GM03348 (cell line): Measurements from ENCODE around the gene PLEKHM2.

Experiments used
- DNase-seq: peaks from one replicate; pipeline ENCODE4 v3.0.0; 2012; ENCODE audit warnings: low spot score

PLEKHM2 gene

DNA sequence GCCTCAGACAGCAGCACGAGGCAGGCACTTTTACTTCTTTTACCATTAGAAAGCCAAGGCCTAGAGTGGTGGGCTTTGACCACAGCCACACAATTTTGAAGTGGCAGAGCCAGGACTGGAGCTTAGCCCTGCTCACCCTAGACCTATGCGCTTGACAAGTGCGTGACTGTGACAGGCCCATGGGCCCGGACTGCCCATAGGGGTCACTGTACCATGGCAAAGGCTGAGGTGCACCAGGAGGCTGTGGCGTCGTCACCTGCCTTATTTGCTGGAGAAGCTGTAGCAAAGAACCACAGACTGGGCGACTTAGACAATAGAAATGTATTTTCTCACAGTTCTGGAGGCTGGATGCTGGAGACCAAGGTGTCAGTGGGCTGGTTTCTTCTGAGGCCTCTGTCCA lies 55.6 kb downstream of the PLEKHM2 start:
- no peak for DNase-seq

DNA sequence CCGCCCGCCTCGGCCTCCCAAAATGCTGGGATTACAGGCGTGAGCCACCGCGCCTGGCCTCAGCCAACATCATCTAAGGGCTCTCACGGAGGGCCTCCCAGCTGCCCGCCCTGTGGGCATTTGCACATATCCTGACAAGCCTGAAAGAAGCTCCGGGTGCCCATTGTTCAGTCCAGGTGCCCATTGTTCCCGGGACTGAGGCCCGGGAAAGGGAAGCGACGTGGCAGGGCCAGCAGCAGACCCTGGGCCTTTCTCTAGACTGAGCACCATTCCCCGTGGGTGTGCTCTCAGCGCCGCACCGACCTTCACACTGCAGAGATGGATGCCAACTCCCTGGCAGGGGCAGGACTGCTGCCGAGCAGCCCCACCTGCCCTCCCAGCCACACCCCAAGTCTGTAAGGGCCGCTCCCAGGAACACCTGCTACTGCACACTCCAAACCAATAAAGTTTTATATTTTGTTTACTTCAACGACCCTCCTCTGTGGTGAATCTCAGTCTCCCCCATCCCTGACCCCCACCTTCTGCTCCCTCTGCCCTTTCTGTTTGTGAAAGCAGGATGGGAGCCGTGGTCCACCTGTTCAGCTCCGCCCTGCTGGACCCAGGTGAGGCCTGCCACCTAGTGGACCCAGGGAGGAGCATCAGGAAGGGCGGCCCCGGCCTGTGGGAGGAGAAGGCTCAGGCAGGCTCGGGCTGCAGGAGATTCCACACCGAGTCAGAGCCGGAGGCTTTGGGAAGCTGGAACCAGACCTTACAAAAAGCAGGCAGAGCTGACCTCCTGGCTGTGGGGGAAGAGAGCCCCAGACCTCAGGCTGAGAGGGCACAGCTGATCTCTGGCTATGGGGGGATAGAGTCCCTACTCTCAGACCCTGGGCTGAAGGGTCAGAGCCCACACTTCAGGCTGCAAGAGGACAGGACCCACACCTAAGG lies 57.1 kb downstream of the PLEKHM2 start:
- peak; percentile 81 for DNase-seq

DNA sequence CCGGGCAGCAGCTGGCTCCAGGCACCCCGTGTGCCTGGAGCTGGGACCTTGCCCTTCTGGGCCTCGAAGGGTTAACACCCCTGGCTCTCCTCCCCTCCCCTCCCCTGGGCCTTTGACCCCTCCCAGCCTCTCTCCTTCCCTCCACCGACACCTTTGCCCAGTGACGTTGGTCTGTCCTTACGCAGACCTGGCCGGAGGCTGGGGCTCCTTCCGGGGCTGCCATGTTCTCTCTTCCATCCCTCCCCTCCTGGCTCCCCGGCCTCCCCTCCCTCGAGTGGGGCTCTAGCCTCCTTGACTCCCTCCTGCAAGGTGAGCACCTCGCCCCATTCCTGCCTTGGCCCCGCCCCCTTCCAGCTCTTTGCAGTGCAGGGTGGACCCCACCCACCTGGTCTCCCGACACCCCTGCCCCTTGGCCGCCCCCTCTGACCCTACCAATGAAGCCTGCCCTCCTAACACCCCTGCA lies 58.2 kb downstream of the PLEKHM2 start, which contains the start of gene TMEM82:
Gene TMEM82 (plus strand): TSS at position 161 of the 463 bp plus-strand sequence. CDS start 61 bp downstream, at position 222.
- no peak for DNase-seq

DNA sequence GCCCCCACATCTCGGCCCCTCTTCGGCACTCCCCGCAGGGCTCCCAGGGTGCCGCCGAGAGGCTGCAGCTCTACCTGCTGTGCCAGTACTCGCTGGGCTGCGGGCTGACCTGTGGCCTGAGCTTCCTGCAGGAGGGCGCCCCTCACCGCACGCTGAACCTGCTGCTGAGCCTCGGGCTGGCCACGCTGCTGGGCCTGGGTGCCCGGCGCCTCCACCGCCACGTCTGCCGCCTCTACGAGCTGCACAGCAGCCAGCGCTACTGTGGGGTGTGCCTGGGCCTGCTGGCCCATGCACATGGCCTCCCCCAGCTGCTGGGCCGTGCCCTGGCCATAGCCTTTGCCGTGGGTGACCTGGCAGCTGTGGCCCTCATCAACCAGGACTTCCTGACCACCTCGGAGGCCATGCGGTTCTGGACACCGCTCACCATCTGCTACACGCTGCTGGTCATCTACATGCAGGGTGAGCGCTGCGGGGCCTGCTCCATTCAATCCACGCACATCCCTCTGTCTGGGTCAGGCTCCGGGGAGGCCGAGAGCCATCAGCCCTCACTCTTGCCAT lies 60.1 kb downstream of the PLEKHM2 start:
- no peak for DNase-seq

DNA sequence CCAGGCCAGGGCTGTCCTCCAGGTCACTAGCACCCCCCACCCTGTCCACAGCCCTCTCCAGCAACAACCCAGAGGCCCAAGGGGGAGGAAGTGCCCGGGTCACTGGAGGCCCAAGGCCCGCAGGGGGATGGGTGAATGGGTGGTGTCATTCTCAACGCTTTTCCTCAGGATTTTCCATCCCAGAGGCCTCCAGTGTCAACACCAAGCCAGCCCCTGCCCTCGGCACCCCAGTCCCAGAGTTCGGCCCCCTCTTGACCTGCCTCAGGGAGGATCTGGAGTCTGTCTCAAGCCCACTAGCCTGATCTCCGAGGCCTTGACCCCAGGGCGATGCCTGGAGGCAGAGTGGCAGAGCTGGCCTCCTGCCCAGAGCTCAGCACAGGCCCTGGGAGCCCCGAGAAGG lies 63.3 kb downstream of the PLEKHM2 start:
- no peak for DNase-seq

DNA sequence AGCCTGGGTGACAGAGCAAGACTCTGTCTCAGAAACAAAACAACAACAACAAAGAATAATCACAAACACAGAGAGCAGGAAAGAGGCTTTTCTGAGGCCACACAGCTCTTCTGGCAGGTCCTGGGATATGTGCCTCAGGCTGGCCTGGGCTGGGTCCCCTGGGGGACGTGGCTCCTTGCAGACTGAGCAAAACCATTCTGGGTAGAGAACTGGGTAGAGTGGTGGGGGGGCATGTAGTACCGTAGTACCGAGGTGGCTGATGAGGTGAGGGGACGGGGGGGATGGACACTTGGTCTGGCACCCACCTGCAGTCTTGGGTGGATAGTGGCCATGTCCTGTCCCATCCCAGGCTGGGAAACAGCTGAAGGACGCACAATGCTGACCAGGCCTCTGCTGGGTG lies 64.1 kb downstream of the PLEKHM2 start:
- DNase-seq, result no peak

DNA sequence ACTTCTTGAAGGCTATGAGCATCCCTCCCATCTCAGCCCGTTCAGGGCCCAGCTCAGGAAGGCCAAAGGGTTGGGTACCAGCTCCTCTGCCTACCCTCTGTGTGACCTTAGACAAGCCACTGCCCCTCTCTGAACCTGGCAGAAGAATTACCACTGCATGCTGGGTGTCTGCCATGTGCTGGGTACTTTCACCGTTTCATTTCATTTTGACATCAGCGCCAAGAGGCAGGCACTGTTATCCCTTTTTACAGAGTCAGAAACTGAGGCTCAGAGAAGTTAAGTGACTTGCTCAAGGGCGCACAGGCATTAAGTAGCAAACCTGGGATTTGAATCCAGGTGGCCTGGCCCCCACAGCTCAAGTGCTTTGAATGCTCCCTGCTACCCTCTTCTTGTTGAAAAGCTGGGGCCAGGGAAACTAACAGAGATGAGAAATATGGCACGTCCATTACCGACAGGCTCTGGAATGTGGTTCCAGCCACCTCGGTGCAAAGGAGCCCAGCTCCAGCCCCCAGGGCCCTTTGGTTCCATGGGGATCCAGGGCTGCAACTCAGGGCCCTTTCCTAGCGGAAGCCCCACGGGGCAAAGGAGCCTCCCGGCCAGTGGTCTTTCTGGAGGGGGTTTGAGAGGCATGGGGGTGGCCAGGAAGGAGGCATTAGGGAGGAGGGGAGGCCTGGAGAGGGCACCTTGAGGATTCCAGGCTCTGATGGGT lies 64.7 kb downstream of the PLEKHM2 start:
- DNase-seq, result no peak

DNA sequence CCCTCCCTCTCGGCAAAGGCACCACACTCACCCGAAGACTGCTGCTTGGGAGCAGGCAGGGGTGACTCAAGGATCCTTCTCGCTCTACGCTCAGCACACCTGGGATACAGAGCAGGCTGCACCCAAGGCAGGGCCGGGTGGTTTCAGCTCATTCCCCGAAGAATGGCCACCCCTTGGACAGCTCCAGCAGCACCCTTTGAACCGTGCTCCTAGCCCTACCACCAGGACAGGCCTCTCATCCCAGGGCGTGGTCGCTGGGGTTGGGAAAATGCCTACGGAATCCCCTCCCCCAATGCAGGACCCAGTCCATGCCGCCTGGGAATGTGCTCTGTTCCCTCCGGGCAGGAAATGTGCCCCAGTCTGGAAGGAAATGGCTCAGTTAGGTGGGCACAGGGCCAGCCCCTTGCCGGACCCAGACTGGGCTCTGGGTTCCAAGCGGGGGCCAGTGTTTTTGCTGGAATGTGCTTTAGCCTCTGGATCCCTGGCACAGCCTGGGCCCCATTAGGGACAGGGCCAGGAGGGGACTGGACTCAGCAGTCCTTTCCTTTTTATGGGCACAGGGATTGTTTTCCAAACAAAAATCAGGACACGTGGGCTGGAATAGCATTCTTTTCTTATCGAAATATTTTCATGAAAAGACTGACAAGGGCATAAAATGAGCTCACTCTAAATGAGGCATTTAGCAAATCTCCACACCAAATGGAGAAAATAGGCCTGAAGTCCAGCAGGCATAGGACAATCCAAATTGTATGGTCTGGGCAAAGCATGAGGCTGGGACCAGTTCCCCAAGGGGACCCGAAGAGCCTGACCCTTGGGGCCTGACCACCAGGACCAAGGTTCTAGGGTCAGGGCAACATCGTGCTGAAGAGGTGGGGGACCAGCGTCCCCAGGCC lies 65.5 kb downstream of the PLEKHM2 start:
- peak; percentile 39 for DNase-seq

DNA sequence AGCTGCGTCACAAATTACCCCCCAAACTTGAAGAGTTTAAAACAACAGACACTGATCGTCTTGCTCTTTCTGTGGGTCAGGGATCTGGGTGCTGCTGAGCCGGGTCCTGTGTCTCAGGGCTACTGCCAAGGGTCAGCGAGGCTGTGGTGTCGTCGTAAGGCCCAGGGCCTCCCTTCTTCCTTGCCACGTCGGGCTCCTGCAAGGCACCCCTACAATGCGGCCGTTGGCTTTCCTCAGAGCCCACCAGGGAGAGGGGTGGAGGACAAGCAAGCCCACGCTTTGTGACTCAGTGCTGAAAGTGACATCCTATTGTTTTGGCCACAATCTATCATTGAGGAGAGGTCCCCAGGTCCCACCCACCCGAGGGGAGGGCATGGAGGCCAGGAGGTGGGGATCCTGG lies 66.8 kb downstream of the PLEKHM2 start:
- DNase-seq, result no peak

DNA sequence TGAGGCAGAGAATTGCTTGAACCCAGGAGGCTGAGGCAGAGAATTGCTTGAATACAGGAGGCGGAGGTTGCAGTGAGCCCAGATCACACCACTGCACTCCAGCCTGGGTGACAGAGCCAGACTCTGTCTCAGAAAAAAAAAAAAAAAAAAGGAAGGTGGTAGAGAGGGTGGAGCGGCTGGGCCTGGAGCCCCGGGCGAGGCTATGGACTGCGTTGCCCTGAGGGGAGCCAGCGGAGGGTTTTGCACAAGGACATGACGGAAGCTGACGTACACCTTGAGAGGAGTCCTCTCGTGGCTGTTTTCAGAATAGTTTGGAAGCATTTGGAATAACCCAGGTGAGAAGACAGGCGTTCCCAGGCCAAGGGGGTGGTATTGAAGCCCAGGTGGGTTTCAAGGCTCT lies 67.6 kb downstream of the PLEKHM2 start:
- DNase-seq, result no peak

DNA sequence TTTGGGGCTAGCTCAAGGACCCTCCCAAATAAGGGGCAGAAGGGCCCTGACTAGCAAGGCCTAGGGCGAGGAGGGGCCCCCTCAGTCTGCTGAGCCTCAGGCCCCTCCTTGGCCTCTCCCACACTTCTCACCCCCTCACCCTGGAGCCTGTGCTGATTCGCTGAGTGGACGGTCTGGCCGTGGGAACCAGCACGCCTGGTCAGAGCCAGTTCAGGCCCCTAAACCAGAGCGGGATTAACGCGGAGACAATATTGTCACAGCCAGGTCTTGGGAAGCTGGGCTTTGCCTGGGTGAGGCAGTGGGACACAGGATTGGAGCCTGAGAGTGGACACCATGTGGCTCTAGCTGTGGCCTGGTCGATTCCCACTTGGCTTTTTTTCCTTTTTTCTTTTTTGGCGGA lies 69.7 kb downstream of the PLEKHM2 start:
- no peak for DNase-seq

DNA sequence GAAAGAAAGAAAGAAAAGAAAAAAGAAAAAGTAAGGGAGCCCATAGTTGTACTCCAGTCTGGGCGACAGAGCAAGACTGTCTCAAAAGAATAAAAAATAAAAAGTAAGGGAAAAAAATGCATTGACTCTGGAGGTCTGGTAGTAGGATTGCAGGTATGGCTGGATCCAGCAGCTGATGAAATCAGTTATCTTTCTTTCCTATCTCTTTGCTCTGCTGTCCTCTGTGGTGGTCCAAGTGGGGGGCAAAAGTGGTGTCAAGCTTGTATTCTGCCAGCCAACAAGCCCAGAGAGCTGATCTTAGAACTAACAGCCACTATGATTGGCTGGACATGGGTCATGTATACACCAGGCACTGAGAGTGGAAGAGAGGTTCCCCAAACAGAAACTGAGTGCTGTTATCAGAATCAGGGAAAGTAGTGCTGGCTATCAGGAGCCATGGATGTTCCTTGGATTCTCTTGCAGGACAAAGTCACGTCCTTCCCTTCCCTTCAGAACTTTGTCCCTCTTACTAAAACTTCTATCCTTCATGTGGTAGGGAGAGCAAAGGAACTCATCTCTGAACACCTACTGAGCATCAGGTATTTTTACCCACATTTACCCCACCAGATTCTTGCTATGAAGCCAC lies 71.0 kb downstream of the PLEKHM2 start:
- DNase-seq, result no peak

DNA sequence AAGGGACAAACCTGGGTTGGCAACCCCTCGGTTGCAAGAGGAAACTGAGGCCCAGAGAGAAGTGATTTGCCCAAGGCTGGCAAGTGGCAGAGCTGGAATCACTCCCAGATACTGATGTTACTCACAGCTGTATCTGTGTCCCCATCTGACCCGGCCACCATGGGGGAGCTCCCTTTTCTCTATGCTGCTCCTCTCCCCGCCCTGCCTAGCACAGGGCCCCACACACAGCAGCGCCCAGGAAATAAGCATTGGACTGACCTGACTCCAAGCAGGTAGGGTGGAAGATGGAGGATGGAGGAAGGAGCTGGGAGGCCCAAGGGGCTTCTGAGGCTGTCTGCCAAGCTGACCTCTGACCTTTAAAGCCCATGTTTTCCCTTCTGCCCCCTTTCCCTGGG lies 71.5 kb downstream of the PLEKHM2 start:
- no peak for DNase-seq

DNA sequence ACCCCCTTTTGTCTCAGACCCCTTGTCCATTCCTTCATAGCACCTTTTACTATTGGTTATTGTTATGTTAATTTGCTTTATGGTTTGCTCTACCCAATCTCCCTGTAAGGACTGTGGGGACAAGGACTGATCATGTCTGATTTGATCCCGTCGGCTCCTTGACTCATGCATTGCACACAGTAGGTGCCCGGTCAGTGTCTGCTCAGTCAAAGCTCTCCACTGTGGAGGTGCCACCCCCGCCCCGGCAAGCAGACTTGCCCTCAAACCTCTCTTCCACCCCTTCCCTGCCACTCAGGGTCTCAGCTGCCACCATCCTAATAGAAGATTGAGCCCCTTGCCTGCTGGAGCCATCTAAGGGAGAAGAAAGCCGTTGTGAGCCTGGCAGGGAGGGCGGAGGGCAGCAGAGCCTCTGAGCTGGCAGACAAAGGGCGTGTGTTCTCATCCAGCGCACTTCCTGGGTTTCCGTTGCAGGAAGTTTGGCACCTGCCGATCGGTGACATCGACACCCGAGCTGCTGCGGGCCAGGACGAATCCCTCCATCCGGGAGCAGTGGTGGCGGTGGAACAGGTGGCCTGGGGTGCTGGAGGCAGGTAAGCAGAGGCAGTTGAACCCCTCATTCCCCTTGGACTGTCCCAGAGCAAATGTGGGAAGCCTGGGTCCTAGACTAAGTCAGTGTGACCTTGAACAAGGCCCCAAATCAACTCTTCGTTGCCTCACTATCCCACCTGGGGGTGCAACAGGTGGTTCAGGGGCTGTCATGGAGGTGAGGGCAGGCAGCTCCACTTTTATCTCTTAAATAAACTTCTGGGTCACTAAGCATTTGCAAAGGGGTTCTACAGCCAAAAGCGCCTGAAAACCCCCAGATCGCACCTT lies 72.3 kb downstream of the PLEKHM2 start:
- DNase-seq, result no peak

DNA sequence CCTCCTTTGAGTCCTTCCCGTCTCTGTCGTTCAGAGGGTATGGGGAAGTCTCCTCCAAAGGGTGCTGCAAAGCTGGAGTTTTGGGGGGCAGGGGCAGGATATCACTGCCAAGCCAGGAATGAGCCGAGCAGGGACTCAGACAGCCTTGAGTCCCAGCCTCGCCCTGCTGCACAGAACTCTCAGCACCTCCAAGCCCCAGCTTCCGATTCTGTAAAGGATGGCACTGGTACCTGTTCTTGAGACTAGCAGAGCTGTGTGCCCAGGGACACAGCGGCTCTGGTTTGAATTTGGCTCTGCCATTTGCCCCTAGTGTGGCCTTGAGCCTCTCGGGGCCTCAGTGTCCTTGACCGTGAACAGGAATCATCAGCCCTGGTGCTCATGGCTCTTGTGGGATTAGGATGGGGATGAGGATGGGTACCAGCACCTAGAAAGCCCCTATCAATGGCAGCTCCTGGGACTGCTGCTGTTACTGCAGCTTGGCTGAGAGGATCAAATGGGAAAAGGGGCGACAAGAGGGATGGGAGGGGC lies 73.0 kb downstream of the PLEKHM2 start:
- no peak for DNase-seq

DNA sequence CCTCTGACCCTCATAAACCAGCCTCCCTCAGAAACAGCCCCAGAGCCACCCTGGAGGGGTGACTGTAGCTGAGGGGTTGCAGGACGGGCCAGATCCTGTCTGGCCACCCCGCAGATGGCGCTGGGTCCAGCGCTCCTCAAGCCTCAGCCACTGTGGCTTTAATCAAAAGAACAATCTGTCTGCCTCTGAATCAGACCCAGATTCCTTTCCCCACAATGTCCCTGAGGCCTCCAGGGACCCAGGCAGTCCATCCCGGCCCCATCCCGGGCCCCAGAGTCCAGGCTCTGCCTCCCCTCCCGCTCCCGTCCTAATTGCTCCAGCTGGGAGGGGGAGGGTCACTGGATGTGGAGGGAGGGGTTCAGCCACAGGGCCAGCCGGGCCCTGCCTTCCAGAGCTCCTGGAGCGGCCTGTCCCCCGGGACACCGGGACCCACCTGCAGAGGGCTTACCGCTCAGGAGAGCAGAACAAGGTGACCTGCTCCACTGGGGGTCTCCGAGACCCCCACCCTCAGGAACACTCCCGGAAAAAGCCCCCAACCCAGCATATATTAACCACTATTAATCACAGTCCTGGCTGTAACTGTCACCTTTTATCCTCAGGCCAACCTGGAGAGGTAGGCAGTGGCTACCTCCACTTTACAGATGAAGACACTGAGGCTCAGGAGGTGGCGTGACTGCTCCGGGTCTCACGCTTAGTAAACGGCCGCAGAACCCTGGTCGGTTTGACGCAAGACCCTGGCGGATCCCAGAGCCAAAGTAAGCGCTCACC lies 73.6 kb downstream of the PLEKHM2 start:
- DNase-seq, result peak; percentile 51

DNA sequence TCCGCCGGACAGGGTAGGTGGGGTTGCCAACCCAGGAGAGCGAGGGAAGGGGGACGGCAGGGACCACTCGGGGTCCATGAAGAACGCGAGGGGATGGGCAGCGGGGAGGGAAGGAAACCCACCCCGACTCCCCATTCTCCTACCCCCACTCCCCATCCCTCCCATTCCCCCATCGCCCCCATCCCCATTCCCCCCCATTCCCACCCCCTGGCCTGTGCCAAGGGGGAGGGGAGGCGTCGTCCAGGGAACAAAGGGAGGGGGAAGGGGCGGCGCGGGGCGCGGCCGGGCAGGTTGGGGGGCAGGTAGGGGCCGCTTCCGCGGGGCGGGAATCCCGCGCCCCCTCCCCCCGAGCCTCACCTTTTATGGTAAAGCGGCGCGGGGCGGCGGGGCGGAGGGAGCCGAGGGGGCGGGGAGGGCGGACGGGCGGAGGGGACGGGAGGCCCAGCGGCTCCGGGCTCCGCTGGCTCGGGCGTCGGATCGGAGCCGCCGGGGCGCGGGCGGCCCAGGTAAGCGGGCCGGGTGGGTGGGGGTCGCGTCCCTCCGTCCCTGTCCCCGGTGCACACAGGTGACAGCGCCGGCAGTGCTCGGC lies 74.3 kb downstream of the PLEKHM2 start, which contains the start of gene FBLIM1:
Gene FBLIM1 (plus strand): TSS at position 453 of the 589 bp plus-strand sequence. CDS start 6,189 bp downstream, outside the sequence.
- DNase-seq, result peak; percentile 84

DNA sequence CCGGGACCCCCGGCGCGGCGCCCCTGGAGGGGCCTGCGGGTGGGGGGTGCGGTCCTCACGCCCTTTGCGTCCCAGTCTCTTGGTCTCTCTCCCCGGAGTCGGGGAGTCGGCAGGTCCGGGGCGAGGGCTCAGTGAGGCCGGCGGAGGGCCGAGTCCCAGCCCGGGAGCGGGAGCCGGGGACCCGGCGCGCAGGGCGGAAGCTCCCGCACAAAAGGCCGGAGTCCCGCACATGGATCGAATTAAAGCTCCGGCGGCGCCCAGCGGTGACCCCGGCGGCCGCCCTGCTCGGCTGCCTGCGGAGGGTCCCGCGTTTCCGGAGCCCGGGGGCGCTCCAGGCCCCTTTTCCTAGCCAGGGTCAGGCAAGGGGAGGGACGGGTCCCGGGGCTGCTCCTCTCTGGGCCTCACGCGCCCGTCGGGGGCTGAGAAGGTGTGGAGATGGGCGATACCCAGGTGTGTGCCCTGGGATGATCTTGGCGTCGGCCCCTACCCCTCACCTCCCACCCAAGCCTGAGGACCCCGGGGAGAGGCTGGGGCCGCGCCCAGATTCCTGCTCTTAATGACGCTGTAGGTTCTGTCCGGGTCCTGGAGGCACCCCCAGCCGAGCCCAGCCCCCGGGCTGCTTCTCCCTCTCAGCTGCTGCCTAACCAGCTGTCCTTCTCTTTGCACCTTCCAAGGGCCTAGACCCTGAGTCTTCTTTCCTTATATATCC lies 75.0 kb downstream of the PLEKHM2 start:
- peak; percentile 87 for DNase-seq
